Stimulated activated CD8-positive, alpha-beta memory T cell treated with anti-CD3 and anti-CD28 coated beads, Interleukin-4, amount 100 ng/mL, for 4 hours (primary cell): Measurements from ENCODE around the gene ABHD15.
A peak's percentile ranks its signal among the peaks of the same experiment; 100 is the strongest.

Experiments
- DNase-seq, 2 donors: peaks; one replicate each; pipeline ENCODE4 v3.0.0-alpha.2; 2020; ENCODE audit warnings: low read depth in 2 of 2, low spot score in 1 of 2

Gene ABHD15

GRCh38 chr17:29594519-29595090 lies 27.8 kb upstream of the ABHD15 start:
- no peak for DNase-seq

DNA sequence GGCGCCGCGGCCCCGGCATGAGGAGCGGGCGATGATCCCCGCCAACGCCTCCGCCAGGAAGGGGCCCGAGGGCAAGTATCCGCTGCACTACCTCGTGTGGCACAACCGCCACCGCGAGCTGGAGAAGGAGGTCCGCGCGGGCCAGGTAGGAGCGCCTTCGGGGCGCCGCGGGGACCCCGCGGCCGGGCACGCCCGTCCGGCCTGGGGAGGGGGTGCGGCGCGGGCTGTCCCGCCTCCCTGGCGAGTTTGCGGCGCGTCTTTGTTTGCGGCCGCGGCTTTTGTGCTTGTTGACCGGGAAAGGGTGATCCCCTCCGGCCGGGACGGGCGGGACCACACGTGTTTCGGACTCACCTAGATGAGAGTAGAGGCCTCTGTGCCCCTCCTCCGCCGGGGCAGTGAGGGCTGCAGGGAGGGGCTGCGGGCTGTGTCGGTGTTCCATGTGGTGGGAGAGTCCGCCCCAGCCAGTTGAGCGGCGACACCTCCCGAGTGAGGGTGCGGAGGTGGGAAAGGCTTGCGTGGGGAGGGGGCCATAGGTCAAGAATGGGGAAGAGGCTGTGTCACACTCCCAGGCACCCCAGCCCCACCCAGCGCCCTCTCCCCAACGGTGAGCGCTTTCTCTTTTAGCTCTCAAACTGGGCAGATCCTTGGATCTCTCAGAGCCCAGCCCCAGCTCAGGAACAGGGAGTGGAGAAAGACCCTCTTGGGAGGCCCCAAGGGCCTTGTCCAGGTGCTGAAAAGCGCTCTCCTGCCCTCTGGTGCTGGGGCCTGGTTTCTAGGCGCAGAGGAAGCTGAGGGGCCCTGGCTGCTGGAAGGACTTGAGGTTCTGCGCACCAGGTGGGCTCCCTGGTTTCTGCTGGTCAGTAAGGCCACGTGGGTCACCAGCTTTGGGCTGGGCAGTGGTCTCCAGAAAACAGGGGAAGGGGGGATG lies 27.0 kb upstream of the ABHD15 start:
- DNase-seq: no peak

DNA sequence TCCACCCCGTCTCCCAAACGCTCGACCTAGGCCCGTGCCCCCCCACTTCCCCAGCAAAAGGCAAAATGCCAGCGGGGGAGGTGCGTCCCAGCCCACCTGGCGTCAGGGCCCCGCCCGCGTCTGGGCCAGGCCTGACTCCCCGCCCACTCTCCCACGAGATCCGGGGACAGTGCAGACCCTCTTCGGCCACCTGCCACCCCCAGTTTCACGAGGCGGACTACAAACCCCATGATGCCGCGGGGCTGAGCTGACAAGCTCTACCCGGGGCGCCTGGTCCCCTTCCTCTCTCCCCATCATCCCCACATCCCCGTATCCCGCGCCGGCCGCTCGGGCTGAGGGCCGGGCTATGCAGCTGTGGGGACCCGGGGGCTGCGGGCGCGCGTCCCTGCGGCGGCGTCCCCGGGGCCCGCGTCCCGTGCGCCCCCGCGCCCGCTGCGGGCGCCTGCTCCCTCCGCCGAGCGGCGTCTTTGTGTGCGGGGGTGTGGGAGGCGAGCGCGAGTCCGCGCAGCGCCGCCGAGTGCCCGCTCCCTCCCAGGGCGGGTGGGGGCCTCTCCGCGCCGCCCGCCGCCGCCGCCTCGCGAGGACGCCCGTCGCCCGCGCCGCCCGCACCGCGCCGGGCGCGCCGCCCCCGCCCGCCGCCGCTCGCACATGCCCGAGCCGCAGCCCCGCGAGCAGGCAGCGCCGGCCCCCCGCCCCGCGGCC lies 26.2 kb upstream of the ABHD15 start, which contains the start of gene ANKRD13B:
Gene ANKRD13B (plus strand): TSS at position 283 of the 702 bp plus-strand sequence. CDS start 490 bp downstream, outside the sequence.
- no peak for DNase-seq

- DNase-seq: peak; percentile 57 to 63
These were observed 25.1 kb upstream of the ABHD15 start for GRCh38 chr17:29591737-29592608.

DNA sequence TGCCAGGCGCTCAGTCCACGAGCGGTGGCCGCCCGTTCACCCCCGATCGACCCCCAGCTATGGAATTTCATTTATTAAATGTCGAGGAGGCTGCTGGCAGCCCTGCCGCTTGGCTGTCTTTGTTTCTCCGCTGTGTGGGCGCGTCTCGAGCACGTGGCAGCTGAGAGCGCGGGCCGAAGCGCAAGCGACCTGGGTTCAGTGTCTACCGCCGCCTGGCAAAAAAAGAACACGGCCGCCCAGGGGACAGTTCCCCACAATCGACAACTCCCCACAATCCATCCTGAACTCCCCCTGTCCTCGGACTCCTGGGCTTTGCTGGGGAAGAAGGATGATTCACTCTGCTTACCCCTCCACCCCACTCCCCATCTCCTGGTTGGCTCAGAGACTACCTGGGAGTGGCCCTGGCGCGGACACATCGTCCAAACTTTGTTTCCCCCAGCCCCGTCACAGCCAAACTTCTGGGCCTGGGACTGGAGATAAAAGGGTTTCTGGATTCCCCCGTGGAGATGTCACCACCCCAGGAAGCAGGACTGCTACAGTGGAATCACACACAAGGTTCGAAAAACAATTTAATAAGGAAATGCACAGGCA lies 24.4 kb upstream of the ABHD15 start:
- no peak for DNase-seq

- no peak for DNase-seq
These were observed 23.7 kb upstream of the ABHD15 start for GRCh38 chr17:29590411-29591145.

- peak in 1 of 2 donors; percentile 73 for DNase-seq
These were observed 22.9 kb upstream of the ABHD15 start, which contains the start of gene GIT1 for GRCh38 chr17:29589524-29590410. Gene GIT1 (minus strand): TSS chr17:29589648. CDS start chr17:29589378, 270 bp downstream.

DNA sequence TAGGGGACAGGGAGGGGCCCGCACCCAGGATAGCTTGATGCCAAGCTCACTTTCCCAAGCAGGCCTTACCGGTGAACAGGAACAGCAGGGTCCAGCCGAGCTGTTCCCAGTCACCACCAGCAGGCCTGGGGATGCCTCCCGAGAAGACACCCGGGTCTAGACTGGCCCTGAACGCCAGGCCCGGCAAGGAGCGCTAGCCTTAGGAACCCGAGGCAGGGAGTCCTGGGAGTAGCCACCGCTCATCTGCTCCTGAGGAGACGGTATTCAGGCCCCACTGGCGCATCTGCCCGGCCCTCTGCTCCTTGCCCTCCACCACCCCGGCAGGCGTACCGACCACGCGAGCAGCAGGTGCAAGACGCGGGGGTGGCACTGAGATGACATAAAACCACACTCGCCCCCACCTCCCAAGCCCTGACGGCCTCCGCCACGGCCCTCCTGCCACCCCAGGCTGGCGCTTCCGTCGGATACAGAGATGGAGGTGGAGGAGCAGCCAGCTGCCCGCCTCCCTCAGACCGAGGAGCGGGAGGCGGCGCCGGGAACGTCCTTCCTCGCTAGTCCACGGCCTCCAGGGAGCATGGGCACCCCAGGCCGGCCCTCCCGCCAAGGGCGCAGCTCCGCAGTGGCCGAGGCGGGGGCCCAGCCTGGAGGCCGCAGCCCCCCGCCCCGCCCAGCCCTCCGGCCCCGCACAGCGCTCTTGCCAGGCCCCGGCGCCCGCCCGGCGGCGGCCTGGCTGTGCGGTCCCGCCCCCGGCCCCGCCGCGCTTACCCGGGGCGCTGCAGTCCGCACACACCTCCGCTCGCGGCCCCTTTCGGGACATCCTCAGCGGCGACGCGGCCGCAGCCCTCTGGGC lies 21.9 kb upstream of the ABHD15 start:
- DNase-seq: peak in 1 of 2 donors; percentile 72

DNA sequence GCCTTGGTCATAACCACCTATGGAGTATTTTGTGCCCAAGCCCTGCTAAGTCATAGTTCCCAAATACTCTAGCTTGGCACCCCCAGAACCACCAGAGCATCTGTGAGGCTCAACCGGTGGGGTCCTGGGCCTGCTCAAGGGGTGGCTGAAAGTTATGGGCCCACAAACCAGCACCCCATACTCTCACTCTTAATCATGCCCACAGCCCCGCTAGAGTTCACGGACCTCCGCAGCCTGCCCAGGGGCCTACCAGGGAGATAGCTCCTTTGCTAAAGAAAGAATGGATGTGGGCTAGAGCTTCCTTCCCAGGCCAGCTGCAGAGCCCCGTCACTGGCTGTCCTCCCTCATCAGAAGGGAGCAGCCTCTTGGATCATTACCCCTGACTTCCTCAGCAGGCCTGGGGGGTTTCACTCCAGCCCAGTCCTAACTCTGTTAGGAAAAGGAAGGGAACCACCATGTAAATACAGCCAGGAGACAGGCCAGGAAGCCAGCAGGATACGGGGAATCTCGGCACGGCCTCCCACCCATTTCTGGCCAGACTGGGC lies 21.3 kb upstream of the ABHD15 start:
- no peak for DNase-seq

GRCh38 chr17:29587591-29587990 lies 20.8 kb upstream of the ABHD15 start:
- DNase-seq: no peak

DNA sequence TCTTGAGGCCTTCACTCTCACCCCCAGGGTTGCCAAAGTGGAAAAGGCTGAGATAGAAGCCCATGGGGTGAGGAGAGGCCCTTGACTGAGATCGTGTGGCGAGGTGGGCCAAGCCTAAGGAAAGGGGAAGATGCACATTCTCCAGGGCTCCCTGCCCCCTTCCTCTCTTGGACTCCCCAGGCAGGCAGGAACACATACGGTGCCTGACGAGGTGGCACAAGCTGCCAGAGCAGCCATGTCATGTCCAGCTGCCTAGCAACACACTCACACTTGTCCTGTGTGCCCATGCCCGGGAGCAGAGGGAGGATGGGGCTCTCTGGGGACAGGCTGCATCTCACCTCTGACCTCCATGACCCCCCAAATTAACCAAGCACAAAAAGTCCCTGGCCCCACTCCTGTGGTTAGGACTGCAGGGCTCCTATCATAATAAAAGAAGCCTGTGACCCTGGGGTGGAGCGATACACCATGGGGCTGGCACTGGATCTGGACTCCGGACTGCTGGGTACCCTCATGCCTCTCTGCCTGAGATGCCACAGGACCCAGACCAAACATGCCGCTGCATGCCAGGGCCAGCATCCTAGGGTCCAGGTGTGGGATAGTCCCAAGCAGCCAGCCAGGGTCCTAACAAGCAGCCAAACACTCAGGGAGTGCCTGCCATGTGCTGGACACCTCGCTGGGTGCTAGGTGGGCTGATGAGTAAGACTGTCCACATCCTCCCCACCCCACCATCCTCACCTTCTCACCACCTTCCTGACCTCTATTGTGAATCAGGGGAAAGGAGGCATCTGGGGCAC lies 20.0 kb upstream of the ABHD15 start:
- DNase-seq: no peak

DNA sequence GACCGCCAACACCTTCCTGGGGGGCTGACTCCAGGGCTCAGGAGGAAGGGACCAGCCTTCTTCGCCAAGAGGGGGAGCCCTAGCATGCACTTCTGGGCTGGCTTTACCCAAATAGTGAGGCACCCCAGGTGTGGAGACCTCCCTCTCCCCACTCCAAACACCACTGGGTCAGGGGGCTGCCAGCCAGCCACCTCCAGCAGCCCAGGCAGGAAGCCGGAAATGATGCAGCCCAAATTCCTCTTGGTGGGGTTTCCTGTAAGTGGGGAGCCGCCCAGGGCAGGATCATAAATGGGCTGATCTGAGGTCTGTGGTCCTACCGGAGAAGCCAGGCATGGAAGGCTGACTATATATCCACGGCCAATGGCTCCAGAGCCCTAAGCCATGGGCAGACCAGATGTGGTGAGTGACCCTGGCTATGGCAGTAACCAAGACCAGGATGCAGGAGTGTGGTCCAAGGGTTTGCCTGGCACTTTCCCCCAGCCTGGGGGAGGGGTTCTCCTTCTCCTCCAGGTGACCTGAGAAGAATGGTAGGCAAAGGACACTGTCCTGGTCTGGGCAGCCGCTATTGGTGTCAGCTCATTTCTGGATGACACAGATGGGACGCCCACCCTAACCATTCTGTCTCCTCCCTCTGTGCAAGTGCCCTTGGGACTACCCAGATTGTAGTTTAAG lies 18.4 kb upstream of the ABHD15 start:
- DNase-seq: no peak

- no peak for DNase-seq
These were observed 17.7 kb upstream of the ABHD15 start for GRCh38 chr17:29584452-29585079.

DNA sequence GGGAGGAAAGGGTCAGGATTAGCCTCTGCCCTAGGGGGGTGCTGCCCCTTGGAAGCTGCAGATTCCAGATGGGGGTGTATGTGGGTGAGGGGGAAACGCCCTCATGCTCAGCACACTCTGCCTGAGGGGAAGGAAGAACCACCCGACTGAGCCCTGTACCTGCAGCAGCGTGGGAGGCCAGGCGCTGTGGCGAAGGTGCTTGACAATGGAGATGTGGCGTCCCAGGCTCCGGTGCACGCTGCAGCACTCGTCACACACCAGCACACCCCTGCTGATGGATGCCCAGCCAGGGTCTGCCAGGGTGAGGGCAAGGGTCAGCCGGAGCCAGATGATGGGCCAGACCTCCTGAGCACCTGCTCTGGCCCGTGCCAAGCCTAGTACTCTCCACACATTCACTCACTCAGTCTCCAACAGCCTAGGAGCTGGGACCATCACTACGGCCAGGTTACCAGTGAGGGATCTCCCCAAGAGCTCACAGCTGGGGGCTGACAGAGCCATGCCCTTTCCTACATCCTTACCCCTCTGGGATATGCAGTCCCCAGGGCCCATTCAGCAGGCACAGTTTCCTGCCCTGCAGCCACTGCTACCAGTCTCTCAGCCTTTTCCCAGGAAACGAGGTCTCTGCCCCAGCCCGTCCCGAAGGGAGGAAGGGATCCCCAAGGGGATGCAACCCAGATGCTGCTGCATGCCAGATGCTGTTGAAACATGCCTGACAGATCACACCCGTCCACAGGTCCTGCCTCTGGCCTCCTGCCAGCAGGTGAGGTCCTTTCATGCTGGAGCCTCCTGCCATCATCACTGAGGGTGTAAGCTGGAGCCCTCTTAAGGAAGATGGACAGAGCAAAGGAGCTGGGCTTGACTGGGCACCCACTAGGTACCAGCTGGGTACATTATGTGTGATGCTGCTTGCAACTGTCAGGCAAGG lies 16.7 kb upstream of the ABHD15 start:
- DNase-seq: no peak

- no peak for DNase-seq
These were observed 15.9 kb upstream of the ABHD15 start for GRCh38 chr17:29582772-29583171.
